Cardiac muscle cell (in vitro differentiated cells and primary cell): ENCODE results near the gene SUCNR1. TPM values are rescaled to one million over a fixed set of nuclear protein-coding genes. Genes with fewer than 3 reads are reported as not detected.

Experiments used
- DNase-seq, 2 donors: peaks; one replicate each; pipeline versions ENCODE4 v3.0.0 to v3.0.0-alpha.2; 2010 to 2017; ENCODE audit warnings: low read depth in 1 of 2, low spot score in 1 of 2
- H3K27ac ChIP-seq: fragments of 200-600 bp; sonication (generic); 2 replicates; pipeline ENCODE4 v1.5.1; 2016
- H3K27me3 ChIP-seq: fragments of 200-600 bp; sonication (generic); 2 replicates; pipeline ENCODE4 v1.6.0; 2016; ENCODE audit warnings: control low read depth
- H3K36me3 ChIP-seq: fragments of 200-600 bp; sonication (generic); 2 replicates; pipeline ENCODE4 v1.5.1; 2016; ENCODE audit warnings: control low read depth
- H3K4me1 ChIP-seq: fragments of 200-600 bp; sonication (generic); 2 replicates; pipeline ENCODE4 v1.8.1; 2017; ENCODE audit warnings: low read depth, mild to moderate bottlenecking, mixed run types
- H3K4me3 ChIP-seq: fragments of 200-600 bp; sonication (generic); 2 replicates; pipeline ENCODE4 v1.5.1; 2016; ENCODE audit warnings: mild to moderate bottlenecking
- H3K9me3 ChIP-seq: fragments of 200-600 bp; sonication (generic); 2 replicates; pipeline ENCODE4 v1.5.1; 2017; ENCODE audit warnings: low read depth, mild to moderate bottlenecking, control low read depth
- polyA plus RNA-seq: library from polyadenylated mRNA; unstranded; fragments of >200 nt; fragmentation: Nextera tagmentation; extraction: Ambion mirVana; gene quantifications from 2 replicates; pipeline ENCODE4 v1.2.1, GENCODE V29; 2016
- total RNA-seq: library from RNA; depleted of rRNA; stranded (reverse); fragments of >200 nt; gene quantifications from 2 replicates; pipeline ENCODE4 v1.2.3, GENCODE V29; 2016
- TF ChIP-seq, protein P1 (sequence below): IDR thresholded peaks from 2 replicates; pipeline ENCODE4 v1.5.1; 2012; ENCODE audit warnings: low read depth, mild to moderate bottlenecking, low read length

Gene SUCNR1
- total and polyA plus RNA-seq, 2 experiments from 2014 or later: not detected

DNA sequence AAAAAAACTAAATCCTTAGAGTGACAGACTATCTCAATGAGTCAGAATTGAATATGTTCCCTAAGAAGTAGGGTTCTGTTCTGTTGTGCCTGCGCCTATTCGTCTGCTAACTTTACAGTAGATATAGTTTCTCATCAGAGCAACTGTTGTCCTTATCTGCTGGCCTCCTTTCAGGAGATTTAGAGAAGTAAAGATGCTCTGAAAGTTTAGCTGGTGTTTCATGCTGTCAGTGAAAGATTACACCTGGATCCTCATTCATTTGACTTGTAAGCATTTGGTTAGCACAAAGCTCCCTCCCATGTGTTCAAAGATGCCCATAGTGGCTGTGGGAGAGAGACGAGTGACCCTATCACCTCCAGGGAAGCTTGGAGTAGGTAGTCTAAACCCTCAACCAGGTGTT, 35.0 kb downstream of the SUCNR1 start:
- no peaks in the 10 kb centered on the region for H3K9me3 ChIP-seq
- TF ChIP-seq, protein P1, sequence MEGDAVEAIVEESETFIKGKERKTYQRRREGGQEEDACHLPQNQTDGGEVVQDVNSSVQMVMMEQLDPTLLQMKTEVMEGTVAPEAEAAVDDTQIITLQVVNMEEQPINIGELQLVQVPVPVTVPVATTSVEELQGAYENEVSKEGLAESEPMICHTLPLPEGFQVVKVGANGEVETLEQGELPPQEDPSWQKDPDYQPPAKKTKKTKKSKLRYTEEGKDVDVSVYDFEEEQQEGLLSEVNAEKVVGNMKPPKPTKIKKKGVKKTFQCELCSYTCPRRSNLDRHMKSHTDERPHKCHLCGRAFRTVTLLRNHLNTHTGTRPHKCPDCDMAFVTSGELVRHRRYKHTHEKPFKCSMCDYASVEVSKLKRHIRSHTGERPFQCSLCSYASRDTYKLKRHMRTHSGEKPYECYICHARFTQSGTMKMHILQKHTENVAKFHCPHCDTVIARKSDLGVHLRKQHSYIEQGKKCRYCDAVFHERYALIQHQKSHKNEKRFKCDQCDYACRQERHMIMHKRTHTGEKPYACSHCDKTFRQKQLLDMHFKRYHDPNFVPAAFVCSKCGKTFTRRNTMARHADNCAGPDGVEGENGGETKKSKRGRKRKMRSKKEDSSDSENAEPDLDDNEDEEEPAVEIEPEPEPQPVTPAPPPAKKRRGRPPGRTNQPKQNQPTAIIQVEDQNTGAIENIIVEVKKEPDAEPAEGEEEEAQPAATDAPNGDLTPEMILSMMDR: no peak
- no peak overlapping the region for H3K4me3 ChIP-seq
- no peak for DNase-seq
- H3K27me3 ChIP-seq: no peaks in the 10 kb centered on the region
- no peak overlapping the region for H3K27ac ChIP-seq
- peaks cover 7% of the 10 kb centered on the region for H3K4me1 ChIP-seq
- no peaks in the 10 kb centered on the region for H3K36me3 ChIP-seq

DNA sequence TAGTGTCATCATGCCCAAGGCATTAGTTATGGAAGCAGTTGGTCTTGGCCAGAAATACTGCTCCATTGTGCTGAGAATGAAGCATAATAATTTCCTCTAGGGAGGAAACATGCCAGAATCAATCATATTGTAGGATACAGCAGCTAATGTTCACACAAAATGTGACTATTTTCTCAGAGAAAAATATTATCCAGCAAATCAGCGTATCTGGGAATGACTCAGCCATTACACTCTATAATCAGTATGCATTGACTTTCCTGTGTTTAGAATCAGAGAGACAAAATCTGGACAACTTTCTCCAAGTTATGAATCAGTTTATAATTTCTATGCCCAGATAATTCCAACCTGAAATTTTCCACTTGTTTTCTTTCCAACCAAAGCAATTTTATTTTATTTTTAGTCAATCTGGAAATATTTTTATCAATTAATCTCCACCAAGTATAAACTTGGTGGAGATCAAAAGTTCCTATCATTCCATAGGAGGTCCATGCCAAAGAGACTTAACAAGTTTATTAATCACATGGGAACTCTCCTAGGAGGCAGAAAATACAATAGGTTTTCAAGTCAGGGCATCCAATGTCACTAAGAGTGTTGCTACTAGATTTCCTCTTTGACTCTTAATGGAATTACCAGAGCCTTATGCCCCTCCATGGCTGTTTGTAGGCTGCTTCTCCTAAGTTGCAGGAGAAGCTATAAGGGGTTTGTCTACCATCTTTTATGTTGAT, 36.4 kb downstream of the SUCNR1 start:
- H3K27ac ChIP-seq: no peak overlapping the region
- no peaks in the 10 kb centered on the region for H3K4me1 ChIP-seq
- H3K36me3 ChIP-seq: no peaks in the 10 kb centered on the region
- no peaks in the 10 kb centered on the region for H3K9me3 ChIP-seq
- DNase-seq: no peak
- H3K4me3 ChIP-seq: no peak overlapping the region
- H3K27me3 ChIP-seq: no peaks in the 10 kb centered on the region
- TF ChIP-seq, protein P1: no peak

DNA sequence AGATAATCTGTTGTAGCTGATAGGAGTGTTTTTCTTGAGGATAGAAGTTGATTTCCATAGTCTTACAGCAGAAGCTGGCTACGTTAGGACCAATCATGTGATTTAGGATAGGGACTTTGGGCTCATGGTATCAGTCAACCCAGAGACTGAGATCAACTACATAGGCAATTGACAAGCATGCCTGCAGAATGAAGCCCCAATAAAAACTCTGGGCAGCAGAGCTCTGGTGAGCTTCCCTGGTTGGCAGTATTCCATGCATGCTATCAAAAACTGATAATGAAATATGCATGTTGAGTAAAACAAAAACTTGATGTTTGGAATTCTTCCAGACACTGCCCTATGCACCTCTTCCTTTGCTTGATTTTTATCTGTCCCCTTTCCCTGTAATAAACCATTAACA, 38.0 kb downstream of the SUCNR1 start:
- Histone ChIP-seq H3K4me1 (no peaks in the 10 kb centered on the region), H3K4me3 (no peak overlapping the region), H3K9me3 (no peaks in the 10 kb centered on the region), H3K27me3 (no peaks in the 10 kb centered on the region), H3K36me3 (no peaks in the 10 kb centered on the region), H3K27ac (no peak overlapping the region)
- no peak for DNase-seq
- TF ChIP-seq, protein P1: no peak

DNA sequence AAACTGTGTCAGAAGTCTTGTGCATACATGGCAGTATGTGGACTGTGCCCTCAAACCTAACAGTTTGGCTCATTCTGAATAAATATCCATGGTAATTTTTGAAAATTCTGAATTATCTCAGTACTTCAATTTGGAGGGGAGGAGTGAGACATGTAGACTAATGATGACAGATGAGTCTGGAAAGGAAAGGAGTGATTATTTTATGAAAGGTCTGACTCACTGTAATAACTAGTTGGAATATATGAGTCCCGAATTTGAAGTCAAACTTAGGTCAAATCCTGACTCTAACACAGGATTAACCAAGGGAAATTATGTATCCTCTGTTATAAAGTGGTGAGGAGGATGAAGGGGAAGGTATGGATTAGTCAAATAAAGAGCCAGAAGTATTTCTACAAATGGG, 38.6 kb downstream of the SUCNR1 start:
- Histone ChIP-seq H3K27me3 (no peaks in the 10 kb centered on the region), H3K4me3 (no peak overlapping the region), H3K27ac (no peak overlapping the region), H3K4me1 (peaks cover 5% of the 10 kb centered on the region), H3K36me3 (no peaks in the 10 kb centered on the region), H3K9me3 (no peaks in the 10 kb centered on the region)
- TF ChIP-seq, protein P1: no peak
- DNase-seq: no peak

DNA sequence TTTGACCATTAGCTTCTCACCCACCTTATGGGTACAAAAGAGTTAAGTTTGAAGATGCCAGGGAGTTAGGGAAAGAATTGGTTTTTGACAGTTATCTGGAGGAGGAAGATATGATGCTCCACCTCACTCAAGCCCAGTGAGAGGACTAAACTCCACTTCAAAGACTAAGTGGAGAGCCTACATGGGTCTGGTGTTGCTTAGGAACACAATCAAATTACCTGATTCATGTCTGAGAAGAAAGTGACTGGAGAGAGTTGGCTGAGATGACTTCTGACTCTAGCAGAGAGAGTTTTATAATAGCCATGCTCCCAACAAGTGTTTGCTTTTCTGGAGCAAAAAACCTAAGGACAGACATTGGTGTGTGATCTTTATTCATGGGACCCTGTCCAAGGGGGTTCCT, 43.3 kb downstream of the SUCNR1 start:
- H3K9me3 ChIP-seq: no peaks in the 10 kb centered on the region
- peaks cover 7% of the 10 kb centered on the region for H3K4me1 ChIP-seq
- H3K27ac ChIP-seq: no peak overlapping the region
- H3K27me3 ChIP-seq: no peaks in the 10 kb centered on the region
- H3K36me3 ChIP-seq: no peaks in the 10 kb centered on the region
- TF ChIP-seq, protein P1: no peak
- peak in 1 of 2 donors; percentile 17 for DNase-seq
- H3K4me3 ChIP-seq: no peak overlapping the region
